IMR-90 (cell line): Measurements from ENCODE around the gene PPAT. TPM values are rescaled to one million over a fixed set of nuclear protein-coding genes. Genes with fewer than 3 reads are reported as not detected.

Experiments
- ATAC-seq: fragments of 200-7000 bp; cut with Tn5 transposase; 2 replicates; pipeline ENCODE4 v1.9.1; 2020; ENCODE audit warnings: low read depth, mild to moderate bottlenecking, moderate library complexity
- BruUV-seq: library from RNA; stranded (reverse); fragments of 400-500 nt; replicated peaks from 2 replicates; lab custom pipeline; 2021; lab: Mats Ljungman, UMichigan
- CTCF ChIA-PET: fragments of 300-600 bp; formaldehyde crosslinking; extraction: SDS; loops from one replicate; lab custom pipeline; 2021; ENCODE audit warnings: antibody characterized with exemption; lab: Yijun Ruan, JAX
- POLR2A ChIA-PET: fragments of 300-600 bp; sonication (Branson Sonifier 250); formaldehyde crosslinking; loops from one replicate; lab custom pipeline; 2022; ENCODE audit warnings: antibody characterized with exemption; ENCODE audit not compliant: unreplicated experiment; lab: Charles Lee
- DNase-seq: peaks from one replicate; pipeline ENCODE4 v3.0.0; 2013
- H2AFZ ChIP-seq: replicated peaks from 2 replicates; pipeline ENCODE3; 2013; ENCODE audit warnings: low read length, mild to moderate bottlenecking; ENCODE audit not compliant: poor library complexity
- H2AK5ac ChIP-seq: 2 replicates; pipeline ENCODE4 v1.6.1; 2013; ENCODE audit warnings: low read depth, low read length, inconsistent platforms
- H2AK9ac ChIP-seq: replicated peaks from 2 replicates; pipeline ENCODE3; 2013; ENCODE audit warnings: mild to moderate bottlenecking, low read depth, low read length, moderate library complexity; ENCODE audit not compliant: poor library complexity
- H2BK120ac ChIP-seq: 2 replicates; pipeline ENCODE4 v1.6.1; 2013; ENCODE audit warnings: low read depth, low read length, inconsistent platforms
- H2BK15ac ChIP-seq: 3 replicates; pipeline ENCODE4 v1.6.1; 2013; ENCODE audit warnings: low read depth, low read length, inconsistent platforms
- H2BK20ac ChIP-seq: 2 replicates; pipeline ENCODE4 v1.6.1; 2013; ENCODE audit warnings: low read depth, mild to moderate bottlenecking, inconsistent platforms, low read length, moderate library complexity
- H2BK5ac ChIP-seq: 2 replicates; pipeline ENCODE4 v1.6.1; 2013; ENCODE audit warnings: mild to moderate bottlenecking, low read depth, low read length, inconsistent platforms; ENCODE audit not compliant: poor library complexity, severe bottlenecking
- H3K14ac ChIP-seq: replicated peaks from 2 replicates; pipeline ENCODE4 v1.6.1; 2013; ENCODE audit warnings: low read depth, low read length, inconsistent platforms
- H3K18ac ChIP-seq: 2 replicates; pipeline ENCODE4 v1.6.1; 2013; ENCODE audit warnings: low read depth, low read length, control low read depth
- H3K23ac ChIP-seq: 2 replicates; pipeline ENCODE4 v1.6.1; 2013; ENCODE audit warnings: low read depth, low read length, inconsistent platforms
- H3K27ac ChIP-seq: 2 replicates; pipeline ENCODE4 v1.5.1; 2013; ENCODE audit warnings: mild to moderate bottlenecking, control low read depth, low read length; ENCODE audit not compliant: insufficient read depth
- H3K27me3 ChIP-seq: 2 replicates; pipeline ENCODE4 v1.6.1; 2013; ENCODE audit warnings: low read length; ENCODE audit not compliant: control insufficient read depth, insufficient read depth
- H3K36me3 ChIP-seq: 2 replicates; pipeline ENCODE4 v1.6.1; 2013; ENCODE audit warnings: low read length, mixed read lengths; ENCODE audit not compliant: control insufficient read depth, insufficient read depth
- H3K4ac ChIP-seq: 2 replicates; pipeline ENCODE4 v1.6.1; 2013; ENCODE audit warnings: low read depth, low read length, inconsistent platforms
- H3K4me1 ChIP-seq: 2 replicates; pipeline ENCODE4 v1.6.1; 2013; ENCODE audit warnings: low read length, mixed read lengths; ENCODE audit not compliant: control insufficient read depth, insufficient read depth
- H3K4me2 ChIP-seq: 2 replicates; pipeline ENCODE4 v1.6.1; 2013; ENCODE audit warnings: low read depth, mild to moderate bottlenecking, control low read depth, low read length, moderate library complexity
- H3K4me3 ChIP-seq: 2 replicates; pipeline ENCODE4 v1.5.1; 2013; ENCODE audit warnings: low read depth, mild to moderate bottlenecking, control low read depth, low read length, moderate library complexity; ENCODE audit not compliant: insufficient read depth
- H3K56ac ChIP-seq: 2 replicates; pipeline ENCODE4 v1.6.1; 2013; ENCODE audit warnings: low read length, inconsistent platforms; ENCODE audit not compliant: insufficient read depth; ENCODE audit errors: extremely low read depth
- H3K79me1 ChIP-seq, 2 experiments: 2 replicates each; pipeline ENCODE4 v1.6.1; 2013; ENCODE audit warnings: low read length in 2 of 2, inconsistent platforms in 1 of 2, low read depth in 1 of 2
- H3K9ac ChIP-seq: 2 replicates; pipeline ENCODE4 v1.6.1; 2013; ENCODE audit warnings: low read depth, low read length, control low read depth
- H3K9me1 ChIP-seq: 2 replicates; pipeline ENCODE4 v1.6.1; 2013; ENCODE audit warnings: low read length, inconsistent platforms; ENCODE audit not compliant: insufficient read depth
- H3K9me3 ChIP-seq: 2 replicates; pipeline ENCODE4 v1.6.1; 2013; ENCODE audit warnings: low read length; ENCODE audit not compliant: control insufficient read depth, insufficient read depth
- H4K20me1 ChIP-seq: 2 replicates; pipeline ENCODE4 v1.6.1; 2013; ENCODE audit warnings: low read length, inconsistent platforms; ENCODE audit not compliant: insufficient read depth
- H4K5ac ChIP-seq: 2 replicates; pipeline ENCODE4 v1.6.1; 2013; ENCODE audit warnings: mild to moderate bottlenecking, low read depth, low read length, control low read depth
- H4K8ac ChIP-seq, 2 experiments: 2 replicates each; pipeline ENCODE4 v1.6.1; 2013; ENCODE audit warnings: low read depth in 2 of 2, low read length in 2 of 2, control low read depth in 1 of 2, inconsistent platforms in 1 of 2
- H4K91ac ChIP-seq: 2 replicates; pipeline ENCODE4 v1.6.1; 2013; ENCODE audit warnings: low read depth, low read length, inconsistent platforms; ENCODE audit not compliant: insufficient read depth
- BHLHE40 ChIP-seq: fragments of 150-350 bp; IDR thresholded peaks from 2 replicates; pipeline ENCODE4 v1.6.1; 2016; ENCODE audit warnings: mild to moderate bottlenecking, low read depth, low read length
- CEBPB ChIP-seq: IDR thresholded peaks from 2 replicates; pipeline ENCODE4 v1.6.1; 2012; ENCODE audit warnings: low read depth, low read length, improper control_type of control experiment
- CHD1 ChIP-seq: IDR thresholded peaks from 2 replicates; pipeline ENCODE4 v1.6.1; 2012; ENCODE audit warnings: low read depth, low read length, improper control_type of control experiment
- ELK1 ChIP-seq: fragments of 150-350 bp; IDR thresholded peaks from 2 replicates; pipeline ENCODE4 v1.6.1; 2016; ENCODE audit warnings: low read depth, mild to moderate bottlenecking, low read length, moderate library complexity, borderline replicate concordance
- FOS ChIP-seq: fragments of 150-350 bp; IDR thresholded peaks from 2 replicates; pipeline ENCODE4 v1.6.1; 2016; ENCODE audit warnings: low read depth, low read length
- MAFK ChIP-seq: IDR thresholded peaks from 2 replicates; pipeline ENCODE4 v1.6.1; 2012; ENCODE audit warnings: low read depth, low read length, improper control_type of control experiment
- MAZ ChIP-seq: IDR thresholded peaks from 2 replicates; pipeline ENCODE4 v1.6.1; 2012; ENCODE audit warnings: low read depth, mild to moderate bottlenecking, low read length, improper control_type of control experiment, moderate library complexity, borderline replicate concordance
- MXI1 ChIP-seq: IDR thresholded peaks from 2 replicates; pipeline ENCODE4 v1.6.1; 2012; ENCODE audit warnings: low read depth, mild to moderate bottlenecking, low read length, moderate library complexity, borderline replicate concordance
- NFE2L2 ChIP-seq: fragments of 150-350 bp; IDR thresholded peaks from 2 replicates; pipeline ENCODE4 v1.6.1; 2016; ENCODE audit warnings: low read depth, mild to moderate bottlenecking, low read length
- POLR2A ChIP-seq: IDR thresholded peaks from 2 replicates; pipeline ENCODE4 v1.6.1; 2012; ENCODE audit warnings: mild to moderate bottlenecking, low read depth, low read length
- RAD21 ChIP-seq: IDR thresholded peaks from 2 replicates; pipeline ENCODE4 v1.6.1; 2012; ENCODE audit warnings: low read length, improper control_type of control experiment
- RCOR1 ChIP-seq: IDR thresholded peaks from 2 replicates; pipeline ENCODE4 v1.6.1; 2012; ENCODE audit warnings: mild to moderate bottlenecking, low read length, improper control_type of control experiment; ENCODE audit not compliant: insufficient replicate concordance
- RFX5 ChIP-seq: IDR thresholded peaks from 2 replicates; pipeline ENCODE4 v1.8.0; 2012; ENCODE audit warnings: low read depth, mild to moderate bottlenecking, low read length, moderate library complexity
- SMC3 ChIP-seq: fragments of 150-350 bp; IDR thresholded peaks from 2 replicates; pipeline ENCODE4 v1.6.1; 2016; ENCODE audit warnings: low read depth, mild to moderate bottlenecking, antibody characterized with exemption, low read length, moderate library complexity
- USF2 ChIP-seq: fragments of 150-350 bp; IDR thresholded peaks from 2 replicates; pipeline ENCODE4 v1.6.1; 2017; ENCODE audit warnings: mild to moderate bottlenecking, antibody characterized with exemption, low read length, low read depth
- WGBS, 2 experiments: methylation state at CpG; one replicate each; pipeline versions ENCODE4 v1.1.5 to v1.1.7; 2013; ENCODE audit warnings: missing lambda C conversion rate in 2 of 2; ENCODE audit not compliant: insufficient read length in 1 of 2; ENCODE audit errors: extremely low coverage in 2 of 2; 5-methylcytosine and 5-hydroxymethylcytosine counted together
- dilution Hi-C: fragments of 300-500 bp; cut with HindIII; formaldehyde crosslinking; loops from one replicate; pipeline ENCODE4 v1.14.3; 2018; ENCODE audit warnings: low sequenced_read_pairs; ENCODE audit not compliant: unreplicated experiment
- in situ Hi-C: fragments of 300-500 bp; cut with MboI; formaldehyde crosslinking; loops from 3 replicates; pipeline ENCODE4 v1.14.3; 2019; ENCODE audit warnings: low sequenced_read_pairs, inconsistent platforms, mixed read lengths
- intact Hi-C: fragments of 100-400 bp; cut with micrococcal nuclease; formaldehyde crosslinking; loops from 2 replicates; pipeline ENCODE4 v1.10.0; 2022
- polyA plus RNA-seq, 3 experiments: library from polyadenylated mRNA; depleted of rRNA; stranded (reverse); fragments of >200 nt; gene quantifications; 2 replicates each; pipeline ENCODE4 v1.2.3, GENCODE V29; 2012; ENCODE audit warnings: low replicate concordance in 1 of 3
- total RNA-seq: library from RNA; depleted of rRNA; stranded (reverse); fragments of >200 nt; gene quantifications from 2 replicates; pipeline ENCODE4 v1.2.3, GENCODE V29; 2012
- TF ChIP-seq, protein P1 (sequence below): conservative IDR thresholded peaks from 2 replicates; pipeline ENCODE4 v1.5.1; 2012; ENCODE audit warnings: mild to moderate bottlenecking, low read depth, low read length, improper control_type of control experiment

The PPAT gene
- total and polyA plus RNA-seq, 2 of the 4 experiments (the other 2 are of a cell fraction): 7.0 to 21.1 TPM

DNA sequence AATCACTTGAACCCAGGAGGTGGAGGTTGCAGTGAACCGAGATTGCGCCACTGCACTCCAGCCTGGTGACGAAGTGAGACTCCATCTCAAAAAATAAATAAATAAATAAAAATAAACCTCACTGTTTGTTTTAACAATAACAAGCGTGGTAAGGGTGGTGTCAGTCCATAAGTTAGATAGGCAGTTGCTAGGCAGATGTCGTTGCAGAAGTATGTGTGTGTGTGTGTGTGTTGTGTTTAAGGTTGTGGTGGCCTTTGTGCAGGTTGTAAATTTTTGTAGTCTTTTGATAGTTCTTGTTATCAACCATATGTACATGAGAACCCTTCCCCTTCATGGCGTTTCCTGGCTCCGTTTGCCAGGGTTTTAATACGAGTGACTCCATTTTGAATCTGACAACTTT lies 44.1 kb downstream of the PPAT start:
- ATAC-seq (no peak), DNase-seq (no peak)
- peaks cover 2% of the 10 kb centered on the region; the same call in 1 of the 2 replicates for H3K36me3 ChIP-seq
- no peak overlapping the region for H3K18ac ChIP-seq
- 0 out of 2 replicates have a peak, but pooled peaks cover 2% of the 10 kb centered on the region for H3K9me1 ChIP-seq
- no peak overlapping the region for H2BK5ac ChIP-seq
- H3K9ac ChIP-seq: no peak overlapping the region
- H2BK15ac ChIP-seq: no peak overlapping the region
- POLR2A ChIA-PET: no interaction called here
- no peak overlapping the region for H4K5ac ChIP-seq
- no peak overlapping the region for H4K8ac ChIP-seq
- H2AK9ac ChIP-seq: no peak overlapping the region
- no peak overlapping the region for H4K91ac ChIP-seq
- H3K56ac ChIP-seq: no peak overlapping the region
- no peaks in the 10 kb centered on the region for H3K27me3 ChIP-seq
- peaks cover 19 to 34% of the 10 kb centered on the region in 2 experiments for H3K79me1 ChIP-seq
- BruUV-seq: no TSS peak
- no peak overlapping the region for H3K4me2 ChIP-seq
- peaks cover 3% of the 10 kb centered on the region; the same call in 1 of the 2 replicates for H3K4me1 ChIP-seq
- H2BK120ac ChIP-seq: no peak overlapping the region
- H3K4ac ChIP-seq: no peak overlapping the region
- CTCF ChIA-PET: no interaction called here
- no peak overlapping the region for H3K23ac ChIP-seq
- no peak overlapping the region for H2AK5ac ChIP-seq
- in situ Hi-C loops (no loop called here), dilution Hi-C loops (no loop called here), intact Hi-C loops (no loop called here)
- no peak overlapping the region for H2AFZ ChIP-seq
- peaks cover 3% of the 10 kb centered on the region; the same call in 1 of the 2 replicates for H4K20me1 ChIP-seq
- no peak overlapping the region for H3K14ac ChIP-seq
- WGBS, 2 experiments: no CpG with 5 or more reads among the region's 8 CpGs
- no peak overlapping the region for H2BK20ac ChIP-seq
- TF ChIP-seq RCOR1 (no peak), POLR2A (no peak), CEBPB (no peak), BHLHE40 (no peak), NFE2L2 (no peak), CHD1 (no peak), RAD21 (no peak), RFX5 (no peak), MAZ (no peak), MAFK (no peak), ELK1 (no peak), FOS (no peak), USF2 (no peak), MXI1 (no peak), SMC3 (no peak)
- TF ChIP-seq, protein P1, sequence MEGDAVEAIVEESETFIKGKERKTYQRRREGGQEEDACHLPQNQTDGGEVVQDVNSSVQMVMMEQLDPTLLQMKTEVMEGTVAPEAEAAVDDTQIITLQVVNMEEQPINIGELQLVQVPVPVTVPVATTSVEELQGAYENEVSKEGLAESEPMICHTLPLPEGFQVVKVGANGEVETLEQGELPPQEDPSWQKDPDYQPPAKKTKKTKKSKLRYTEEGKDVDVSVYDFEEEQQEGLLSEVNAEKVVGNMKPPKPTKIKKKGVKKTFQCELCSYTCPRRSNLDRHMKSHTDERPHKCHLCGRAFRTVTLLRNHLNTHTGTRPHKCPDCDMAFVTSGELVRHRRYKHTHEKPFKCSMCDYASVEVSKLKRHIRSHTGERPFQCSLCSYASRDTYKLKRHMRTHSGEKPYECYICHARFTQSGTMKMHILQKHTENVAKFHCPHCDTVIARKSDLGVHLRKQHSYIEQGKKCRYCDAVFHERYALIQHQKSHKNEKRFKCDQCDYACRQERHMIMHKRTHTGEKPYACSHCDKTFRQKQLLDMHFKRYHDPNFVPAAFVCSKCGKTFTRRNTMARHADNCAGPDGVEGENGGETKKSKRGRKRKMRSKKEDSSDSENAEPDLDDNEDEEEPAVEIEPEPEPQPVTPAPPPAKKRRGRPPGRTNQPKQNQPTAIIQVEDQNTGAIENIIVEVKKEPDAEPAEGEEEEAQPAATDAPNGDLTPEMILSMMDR: no peak
- H3K9me3 ChIP-seq: no peaks in the 10 kb centered on the region
- no peak overlapping the region for H3K27ac ChIP-seq
- H3K4me3 ChIP-seq: no peak overlapping the region
